GM21423 (cell line): Measurements from ENCODE around the gene VPS72.

ENCODE experiments used
- ATAC-seq: cut with Tn5 transposase; IDR thresholded peaks from one replicate; pipeline ENCODE4 v1.9.1; 2021; ENCODE audit warnings: mild to moderate bottlenecking, moderate library complexity; ENCODE audit not compliant: unreplicated experiment

VPS72 gene

DNA sequence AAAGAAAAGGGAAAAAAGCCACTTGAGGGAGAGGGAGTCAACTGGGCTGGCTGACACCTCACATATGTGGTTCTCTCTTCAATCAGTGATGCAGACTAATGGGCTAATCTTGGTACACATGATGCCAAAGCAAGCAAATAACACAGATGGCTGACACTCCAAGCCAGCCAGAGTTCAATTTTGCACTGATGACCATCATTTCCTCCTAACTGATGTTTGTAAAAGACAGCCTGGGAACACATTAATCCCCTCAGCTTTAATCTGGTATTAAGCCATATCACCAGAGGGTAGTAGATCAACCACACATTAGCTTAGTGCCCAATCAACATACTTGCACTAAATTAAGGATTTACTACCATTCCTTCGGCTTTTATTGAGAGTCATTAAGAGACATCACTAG lies 2.8 kb downstream of the VPS72 start:
- no peak for ATAC-seq

DNA sequence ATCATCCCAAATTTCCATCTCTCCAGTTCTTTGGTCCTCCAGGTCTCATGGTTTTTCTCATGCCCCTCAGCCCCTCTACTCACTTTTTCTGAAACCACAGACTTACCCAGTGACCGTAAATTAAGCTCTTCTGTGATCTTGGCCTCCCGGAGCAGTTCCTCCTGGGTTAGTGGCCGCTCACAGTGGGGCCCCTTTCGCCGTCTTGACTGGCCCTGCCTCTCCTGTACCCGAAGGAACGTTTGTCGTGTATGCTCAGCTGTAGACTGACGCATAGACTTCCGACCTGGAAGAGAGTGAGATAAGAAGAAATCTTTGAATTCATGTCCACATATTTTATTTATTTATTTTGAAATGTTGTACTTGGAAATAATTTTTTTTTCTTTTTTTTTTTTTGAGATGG lies 5.8 kb downstream of the VPS72 start:
- no peak for ATAC-seq

DNA sequence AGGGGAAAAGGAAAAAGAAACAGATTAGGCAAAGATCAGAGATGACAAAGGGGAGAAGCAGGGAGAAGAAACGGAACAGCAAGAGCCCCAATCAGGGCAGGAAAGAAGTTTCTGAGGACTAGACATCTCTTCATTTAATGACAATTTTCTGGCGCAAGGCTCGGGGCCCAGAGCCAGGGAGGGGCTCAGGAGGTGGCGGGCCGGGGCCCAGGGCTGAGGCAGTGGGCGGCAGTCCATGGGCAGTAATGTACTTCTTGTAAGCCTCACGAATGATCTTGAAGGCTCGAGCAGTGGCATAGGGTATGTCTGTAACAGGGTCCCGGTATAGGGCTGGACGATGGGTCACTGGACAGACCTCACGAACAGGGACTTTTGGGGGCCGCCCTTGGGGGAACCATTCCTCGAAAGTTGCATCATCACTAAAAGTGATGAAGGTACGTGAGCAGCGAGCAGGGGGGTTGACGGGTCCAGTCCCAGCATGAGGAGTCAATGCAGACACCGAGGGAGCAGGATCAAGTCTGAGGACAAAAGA lies 13.4 kb downstream of the VPS72 start:
- ATAC-seq: no peak

DNA sequence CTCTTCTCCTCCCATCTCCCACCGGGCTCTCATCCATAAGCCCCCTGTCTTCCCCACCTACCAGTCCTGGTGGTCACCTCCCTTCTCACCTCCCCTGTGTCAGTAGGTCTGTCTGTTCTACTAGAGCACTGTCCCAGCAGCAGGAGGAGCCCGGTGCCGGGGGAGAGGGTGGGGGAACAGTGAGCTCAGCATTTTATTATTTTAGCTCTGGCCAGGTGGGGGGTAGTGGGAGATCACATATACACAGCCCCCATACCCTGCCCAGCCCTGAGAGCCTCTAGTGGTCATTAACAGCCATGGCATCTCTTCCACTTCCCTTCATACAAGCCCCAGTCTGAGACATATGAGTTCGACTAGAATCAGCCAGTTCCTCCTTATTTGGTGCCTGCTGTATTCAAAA lies 14.1 kb downstream of the VPS72 start, which contains the start of gene TMOD4:
Gene TMOD4, minus strand, starts transcription at position 119 of the 400 bp plus-strand sequence. CDS start 1,106 bp downstream, outside the sequence.
- no peak for ATAC-seq

DNA sequence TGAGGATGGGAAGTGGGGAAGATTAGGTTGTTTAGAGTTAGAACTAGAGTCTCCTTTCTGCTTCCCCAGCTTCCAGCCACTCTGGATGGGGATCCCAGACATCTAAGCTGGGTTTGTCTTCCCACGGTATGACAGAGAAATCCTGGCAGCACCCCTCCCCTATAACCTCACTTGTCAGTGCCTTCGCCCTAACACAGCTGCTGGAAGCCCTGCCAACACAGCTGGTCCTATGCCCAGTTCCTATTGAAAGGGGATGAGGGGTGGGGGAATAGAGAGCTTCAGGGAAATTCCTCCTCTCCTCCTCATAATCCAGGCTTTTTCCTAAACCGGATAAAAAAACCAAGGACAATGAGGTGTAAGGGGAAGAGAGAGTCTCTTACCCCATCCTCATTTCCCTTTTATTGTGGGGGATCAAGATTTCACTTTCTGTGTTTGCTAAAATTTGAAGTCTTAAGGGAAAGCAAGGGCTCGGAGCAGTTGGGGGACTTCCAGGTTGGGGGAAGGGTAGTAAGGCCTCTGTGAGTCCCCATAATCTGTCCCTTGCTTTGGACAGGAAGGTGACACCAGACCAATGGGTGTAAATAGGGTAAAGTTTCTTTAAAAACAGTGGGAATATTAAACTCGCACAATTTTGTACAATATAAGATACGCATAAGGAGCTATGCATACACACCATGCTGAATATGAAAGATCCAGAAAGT lies 14.8 kb downstream of the VPS72 start:
- ATAC-seq: no peak

DNA sequence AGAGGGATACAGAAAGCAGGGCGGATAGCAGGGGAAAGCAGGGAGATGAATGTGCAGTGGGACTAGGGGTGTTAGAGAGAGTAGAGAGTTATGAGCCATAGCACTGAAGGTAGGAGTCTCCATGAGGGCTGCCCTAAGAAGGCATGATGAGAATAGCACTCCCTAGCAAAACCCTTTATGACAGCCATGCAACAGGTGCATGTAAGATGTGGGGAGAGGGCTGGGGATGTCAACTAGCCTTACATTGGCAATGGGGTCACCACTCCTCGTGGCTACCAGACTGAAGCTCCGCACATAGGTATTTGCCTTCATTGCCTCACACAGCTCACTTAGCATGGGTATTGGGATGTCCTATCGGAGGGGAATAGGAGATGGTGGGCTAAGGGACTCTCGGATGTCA lies 18.8 kb downstream of the VPS72 start:
- no peak for ATAC-seq

DNA sequence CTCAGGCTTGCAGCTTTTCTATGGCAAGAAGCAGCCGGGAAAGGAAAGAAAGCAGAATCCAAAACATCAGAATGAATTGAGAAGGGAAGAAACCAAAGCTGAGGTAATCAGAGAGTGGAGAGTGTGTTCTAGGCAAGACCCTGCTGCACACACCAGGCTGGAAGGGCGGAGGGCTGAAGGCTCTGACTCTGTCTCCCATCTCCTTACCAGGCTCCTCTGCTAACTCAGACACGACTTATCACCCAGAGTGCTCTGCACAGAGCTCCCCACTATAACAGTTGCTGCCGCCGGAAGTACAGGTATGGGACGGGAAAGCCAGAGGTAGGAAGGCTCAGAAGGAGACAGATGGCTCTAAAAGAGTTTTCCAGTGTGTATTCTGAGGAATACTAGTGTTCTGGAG lies 22.9 kb downstream of the VPS72 start:
- no peak for ATAC-seq

DNA sequence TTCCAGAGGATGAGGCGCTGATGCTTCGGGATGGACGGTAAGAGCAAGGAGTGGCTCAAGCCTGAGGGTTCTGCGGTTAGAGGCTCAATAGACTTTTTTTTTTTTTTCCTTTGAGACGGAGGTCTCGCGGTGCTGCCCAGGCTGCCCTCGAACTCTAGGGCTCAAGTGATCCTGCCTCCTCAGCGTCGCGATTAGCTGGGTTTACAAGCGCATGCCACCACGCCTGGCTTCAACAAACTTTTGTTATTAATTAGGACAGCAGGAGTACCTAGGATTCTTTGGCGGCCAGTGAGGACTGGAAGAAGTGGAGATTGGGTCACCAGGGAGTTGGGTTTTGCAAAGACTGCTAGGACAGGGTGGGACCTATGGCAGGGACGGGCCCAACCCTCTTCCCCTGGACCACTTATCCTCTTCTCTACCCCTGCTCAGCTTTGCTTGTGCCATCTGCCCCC lies 23.5 kb downstream of the VPS72 start:
- peak; percentile 13 for ATAC-seq

DNA sequence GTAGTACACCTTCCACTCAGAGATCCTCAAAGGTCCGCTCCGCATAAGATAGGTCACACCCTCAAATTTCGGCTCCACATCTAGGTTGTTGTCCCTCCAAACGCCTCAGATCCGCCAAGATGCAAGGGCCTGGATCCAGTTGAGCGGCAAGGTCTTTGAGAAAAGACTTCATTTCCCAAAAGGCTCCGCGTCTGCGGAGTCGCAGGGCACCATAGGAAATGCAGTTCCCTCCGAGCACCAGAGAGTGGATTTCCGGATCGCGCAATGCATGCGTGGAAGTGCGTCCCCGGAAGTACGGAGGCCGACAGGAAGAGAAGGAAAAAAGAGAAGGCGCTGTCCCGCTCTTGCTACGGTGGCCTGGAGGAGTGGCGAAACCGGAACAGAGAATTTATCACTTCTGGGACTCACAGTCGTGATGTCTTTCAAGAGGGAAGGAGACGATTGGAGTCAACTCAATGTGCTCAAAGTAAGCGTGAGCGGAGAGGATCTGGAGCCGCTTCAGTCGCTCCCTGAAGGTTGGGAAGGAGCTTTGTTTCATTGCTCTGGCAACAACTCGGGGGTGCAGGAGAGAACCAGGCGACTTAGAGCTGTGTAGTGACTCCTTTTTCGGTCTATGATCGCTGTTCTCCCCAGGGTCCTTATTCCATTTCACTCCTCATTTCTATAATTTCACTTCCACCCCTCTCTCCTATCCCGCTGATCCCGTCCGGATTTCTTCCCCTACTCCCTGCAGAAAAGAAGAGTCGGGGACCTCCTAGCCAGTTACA lies 24.1 kb downstream of the VPS72 start, which contains the start of the genes LYSMD1 and SCNM1:
Gene LYSMD1, minus strand, starts transcription at position 165 of the 767 bp plus-strand sequence. CDS start 644 bp downstream, outside the sequence.
Gene SCNM1, plus strand, starts transcription at position 407 of the 767 bp plus-strand sequence. Its CDS starts 9 bp downstream, at position 416.
- peak; percentile 88 for ATAC-seq

DNA sequence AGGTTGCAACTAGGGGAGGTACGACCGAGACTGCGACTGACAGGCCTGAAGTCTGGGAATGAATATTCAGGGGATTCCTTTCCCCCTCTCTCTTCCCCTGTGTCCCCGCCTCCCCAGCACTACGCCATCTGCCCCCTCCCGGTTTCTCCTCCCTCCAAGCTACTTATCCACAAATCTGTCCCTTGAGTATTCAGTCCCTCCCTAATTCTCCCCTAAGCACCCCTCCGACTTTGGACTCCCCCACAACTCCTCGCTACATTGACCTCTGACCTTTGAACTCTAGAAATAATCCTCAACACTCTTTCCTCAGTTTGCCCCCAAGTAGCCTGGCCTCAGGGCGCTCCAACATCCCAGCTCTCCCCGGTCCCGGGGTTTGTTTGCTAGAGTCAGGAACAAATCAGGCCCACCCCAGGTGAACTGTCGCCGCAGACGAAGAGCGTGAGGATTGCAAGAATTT lies 24.7 kb downstream of the VPS72 start:
- ATAC-seq: peak; percentile 15

DNA sequence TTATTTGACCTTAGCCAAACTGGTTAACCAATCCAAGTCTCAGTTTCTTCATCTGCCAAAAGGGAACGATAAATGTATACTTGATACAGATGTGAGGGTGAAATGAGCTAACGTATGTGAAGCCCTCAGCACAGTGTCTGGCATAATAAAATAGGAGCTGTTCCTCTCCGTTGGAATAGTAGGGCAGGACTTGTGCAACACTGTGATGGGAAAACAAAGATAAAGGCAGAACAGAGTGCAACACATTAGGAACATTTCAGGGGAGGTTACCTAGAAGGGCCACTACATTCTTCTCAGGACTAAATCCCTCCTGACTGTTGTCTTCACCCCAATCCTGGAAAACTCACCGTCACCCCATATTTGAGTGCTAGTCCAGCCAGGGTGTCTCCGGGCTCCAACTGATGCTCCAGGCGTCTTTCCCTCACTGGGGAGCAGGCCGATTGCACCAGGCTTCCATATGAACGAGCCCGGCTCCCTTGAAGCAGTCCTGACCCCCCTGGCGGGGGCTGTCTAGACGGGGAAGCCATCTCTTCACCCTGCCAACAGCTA lies 25.2 kb downstream of the VPS72 start:
- no peak for ATAC-seq

DNA sequence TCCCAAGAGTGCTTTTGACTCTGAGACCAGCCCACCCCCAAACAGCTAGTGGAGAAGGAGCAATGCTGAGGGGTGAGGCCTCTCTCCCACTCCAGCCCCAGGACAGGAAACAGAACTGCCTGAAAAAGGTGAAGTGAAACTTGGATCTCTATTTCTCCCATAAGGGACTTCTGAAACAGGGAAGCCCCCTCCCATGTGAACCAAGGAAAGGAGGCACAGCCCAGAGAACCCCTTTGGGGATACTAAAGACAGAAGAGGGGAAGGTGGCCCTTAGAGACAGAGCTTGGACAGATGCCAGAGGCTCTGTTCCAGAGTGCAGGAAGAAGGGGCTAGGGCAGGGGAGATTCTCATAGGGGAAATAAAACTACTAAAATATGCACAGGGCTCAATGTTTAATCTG lies 30.6 kb downstream of the VPS72 start:
- no peak for ATAC-seq

DNA sequence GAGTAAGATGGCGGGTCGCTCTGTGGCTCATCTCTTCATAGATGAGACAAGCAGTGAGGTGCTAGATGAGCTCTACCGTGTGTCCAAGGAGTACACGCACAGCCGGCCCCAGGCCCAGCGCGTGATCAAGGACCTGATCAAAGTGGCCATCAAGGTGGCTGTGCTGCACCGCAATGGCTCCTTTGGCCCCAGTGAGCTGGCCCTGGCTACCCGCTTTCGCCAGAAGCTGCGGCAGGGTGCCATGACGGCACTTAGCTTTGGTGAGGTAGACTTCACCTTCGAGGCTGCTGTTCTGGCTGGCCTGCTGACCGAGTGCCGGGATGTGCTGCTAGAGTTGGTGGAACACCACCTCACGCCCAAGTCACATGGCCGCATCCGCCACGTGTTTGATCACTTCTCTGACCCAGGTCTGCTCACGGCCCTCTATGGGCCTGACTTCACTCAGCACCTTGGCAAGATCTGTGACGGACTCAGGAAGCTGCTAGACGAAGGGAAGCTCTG lies 31.2 kb downstream of the VPS72 start:
- ATAC-seq: no peak

DNA sequence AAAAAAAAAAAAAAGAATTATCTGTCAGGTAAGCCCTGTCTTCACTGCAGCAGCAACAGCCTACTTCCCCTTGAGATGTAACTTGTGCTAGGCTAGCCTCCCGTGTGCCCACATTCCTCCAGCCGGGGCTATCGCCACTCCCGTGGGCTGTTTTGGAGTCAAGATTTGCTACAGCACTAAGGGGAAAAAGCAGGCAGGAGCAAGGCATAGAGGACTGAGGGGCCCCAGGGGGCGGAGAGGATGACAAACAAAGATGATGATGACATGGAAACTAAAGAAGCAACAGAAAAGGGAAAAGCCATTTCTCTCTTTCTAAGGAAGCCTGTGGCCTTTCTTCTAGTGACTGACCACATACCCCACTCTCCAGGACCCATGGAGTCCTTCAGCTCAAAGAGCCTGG lies 31.7 kb downstream of the VPS72 start:
- ATAC-seq: no peak

DNA sequence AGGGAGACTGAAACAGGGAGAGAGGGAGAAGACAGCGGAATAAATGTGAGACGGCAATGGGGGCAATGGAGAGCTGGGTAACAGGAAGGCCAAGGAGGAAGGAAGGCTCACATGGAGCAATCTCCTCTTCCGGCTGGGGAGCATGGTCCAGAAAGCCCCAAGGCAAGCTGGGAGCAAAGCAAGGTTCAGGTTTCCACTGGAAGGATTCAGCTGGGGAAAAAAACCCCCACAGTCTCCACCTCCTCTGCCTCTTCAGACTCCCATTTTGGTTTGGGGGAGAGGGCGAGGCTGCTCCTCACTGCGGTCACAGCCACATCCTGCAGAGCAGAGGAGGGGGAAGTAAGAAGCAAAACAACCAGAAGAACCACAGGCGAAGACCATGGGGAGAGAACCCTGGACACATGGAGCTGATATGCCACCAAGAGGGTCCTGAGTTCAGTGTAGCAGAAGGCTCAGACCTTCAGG lies 32.9 kb downstream of the VPS72 start:
- no peak for ATAC-seq

DNA sequence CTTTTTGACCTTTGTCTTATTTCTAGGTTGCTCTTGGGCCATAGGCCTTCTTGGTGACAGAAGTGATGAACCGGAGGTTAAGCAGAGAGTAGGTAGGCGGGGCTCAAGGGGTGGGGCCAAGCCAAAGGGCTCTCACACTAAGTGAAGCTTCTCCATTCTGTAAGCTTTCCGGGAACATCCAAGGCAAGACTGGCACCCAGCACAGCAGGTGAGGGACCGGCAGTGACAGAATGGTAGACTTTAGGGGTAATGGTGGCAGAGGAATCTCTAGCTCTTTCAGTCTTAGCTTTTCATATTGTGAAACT lies 33.5 kb downstream of the VPS72 start, which contains the start of gene TNFAIP8L2:
Gene TNFAIP8L2, plus strand, starts transcription at position 135 of the 305 bp plus-strand sequence. CDS start 2,049 bp downstream, outside the sequence.
- peak; percentile 70 for ATAC-seq

DNA sequence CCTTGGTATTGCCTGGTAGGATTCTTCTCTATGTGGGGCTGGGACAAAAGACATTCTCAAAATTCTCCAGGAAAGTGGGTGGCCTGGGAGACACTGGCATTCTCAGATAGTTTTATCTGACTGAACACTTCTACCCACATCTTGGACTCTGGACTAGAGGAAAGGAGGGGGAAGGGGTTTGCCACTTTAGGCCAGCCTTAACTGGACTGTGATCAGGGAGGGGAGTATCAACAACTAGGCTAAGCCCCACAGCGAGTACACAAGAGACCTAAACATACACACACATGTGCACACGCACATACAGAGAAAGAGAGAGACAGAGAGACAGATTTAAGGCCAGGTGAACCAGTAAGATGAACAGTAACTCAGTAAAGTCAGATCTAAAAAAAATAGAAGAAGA lies 42.3 kb downstream of the VPS72 start:
- ATAC-seq: no peak

DNA sequence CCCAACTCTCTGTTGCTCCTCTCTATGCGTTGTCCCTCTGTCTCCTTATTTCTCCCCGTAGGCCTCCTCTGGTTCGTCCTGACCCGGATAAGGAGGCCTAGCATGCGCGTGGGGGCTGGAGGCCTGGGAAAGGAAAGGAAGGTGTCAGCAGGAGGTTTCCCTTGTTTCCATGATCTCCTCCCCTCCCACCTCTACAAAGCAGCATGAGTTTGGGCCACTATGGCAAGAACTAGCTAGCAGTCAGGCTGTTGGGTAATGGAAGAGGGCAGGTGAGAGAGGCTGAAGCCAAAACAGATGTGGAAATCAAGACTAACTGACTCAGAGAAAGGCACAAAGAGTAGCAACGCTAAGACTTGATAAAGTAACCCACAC lies 42.9 kb downstream of the VPS72 start:
- ATAC-seq: no peak

DNA sequence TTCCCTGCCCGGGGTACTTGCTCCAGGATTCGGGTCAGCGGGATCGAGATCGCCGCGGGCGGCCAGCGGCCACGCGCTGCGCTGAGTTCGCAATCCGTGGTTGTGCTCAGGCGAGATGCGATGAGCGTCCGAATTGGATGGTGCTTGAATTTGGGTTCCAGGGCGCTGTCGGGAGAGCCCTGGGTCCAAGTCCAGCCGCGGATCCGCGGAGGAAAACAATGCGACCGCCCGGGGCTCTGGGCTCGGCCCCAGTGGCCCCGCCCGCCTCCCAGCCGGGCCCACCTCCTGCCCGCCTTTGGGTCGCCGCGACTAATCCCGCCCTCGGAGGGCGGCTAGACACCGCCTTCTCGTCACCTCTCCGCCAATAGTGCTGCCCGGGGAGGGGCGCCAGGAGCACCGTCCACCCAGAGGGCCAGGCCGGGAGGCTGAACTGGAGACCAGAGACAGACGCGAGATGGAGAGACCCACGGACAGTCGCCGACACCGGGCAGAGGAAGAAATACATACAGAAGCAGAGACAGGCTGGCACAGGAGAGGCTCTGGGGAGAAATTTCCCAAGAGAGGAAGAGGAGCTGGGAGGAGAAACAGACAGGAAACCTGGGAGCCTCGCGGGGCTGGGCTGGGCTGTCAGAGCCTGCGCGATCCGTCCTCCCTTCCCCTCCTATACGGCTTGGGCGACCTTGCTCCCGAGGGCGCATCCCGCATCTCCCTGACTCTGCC lies 43.4 kb downstream of the VPS72 start, which contains the start of gene SEMA6C:
Gene SEMA6C, minus strand, starts transcription at position 220 of the 720 bp plus-strand sequence. CDS start 4,010 bp downstream, outside the sequence.
- ATAC-seq: peak; percentile 99

DNA sequence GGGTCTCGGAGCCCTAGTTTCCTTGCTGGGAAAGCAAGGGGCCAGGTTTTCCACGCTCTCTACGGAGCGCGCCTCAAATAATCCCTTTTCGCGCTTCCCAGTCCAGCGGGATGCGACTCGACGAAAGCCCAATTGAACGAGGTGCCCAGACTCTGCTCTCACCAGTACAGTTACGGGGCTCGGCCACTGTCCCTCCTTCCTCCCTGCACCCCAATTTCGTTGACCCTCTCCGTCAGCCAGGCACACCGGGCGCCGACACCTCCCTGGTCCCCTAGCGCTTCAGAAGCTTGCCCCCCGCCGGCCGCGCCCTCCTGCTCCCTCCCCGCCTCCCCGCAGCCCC lies 44.0 kb downstream of the VPS72 start:
- ATAC-seq: no peak
